Measurements from ENCODE around the gene RASGRF1.

Gene RASGRF1

DNA sequence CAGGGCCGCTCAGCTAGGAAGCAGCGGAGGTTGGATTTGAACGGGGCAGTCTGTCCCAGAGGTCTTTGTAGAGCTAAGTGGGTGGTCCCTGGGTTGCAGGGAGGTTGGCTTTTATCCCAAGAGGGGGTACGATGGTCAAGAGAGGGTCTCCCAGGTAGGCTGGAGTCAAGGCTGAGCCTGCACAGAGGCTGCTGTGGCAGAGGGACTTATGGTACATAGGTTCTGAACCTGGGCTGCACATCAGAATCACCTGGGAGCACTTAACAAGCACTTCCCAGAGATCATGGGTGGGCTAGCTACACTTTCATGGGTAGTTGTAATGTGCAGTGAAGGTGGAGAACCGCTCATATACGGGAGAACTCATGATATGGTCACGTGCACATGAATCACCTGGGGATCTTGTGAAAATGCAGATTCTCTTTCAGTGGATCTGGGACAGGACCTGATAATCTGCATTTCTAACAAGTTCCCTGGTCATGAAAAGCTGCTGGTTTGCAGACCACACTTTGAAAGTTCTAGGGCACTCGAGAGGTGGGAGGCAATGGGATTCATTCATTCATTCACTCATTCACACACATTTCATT, 2.9 kb upstream of the RASGRF1 start:
- no peak for DNase-seq

DNA sequence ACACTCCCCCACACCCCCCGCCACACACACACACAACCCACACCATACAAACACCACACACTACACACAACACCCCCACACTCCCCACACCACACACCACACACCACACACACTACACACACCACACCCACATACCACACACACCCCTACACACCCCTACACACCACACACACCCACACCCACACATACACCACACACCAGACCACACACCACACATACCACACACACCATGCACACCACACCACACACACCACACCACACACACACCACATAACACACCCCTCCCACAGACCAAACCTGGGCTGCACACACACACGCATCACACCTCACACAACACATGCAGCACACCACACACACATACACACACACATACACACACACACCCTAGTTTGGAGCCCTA, 1.8 kb upstream of the RASGRF1 start:
- DNase-seq = peak in 1 of 5 experiments; percentile 22

DNA sequence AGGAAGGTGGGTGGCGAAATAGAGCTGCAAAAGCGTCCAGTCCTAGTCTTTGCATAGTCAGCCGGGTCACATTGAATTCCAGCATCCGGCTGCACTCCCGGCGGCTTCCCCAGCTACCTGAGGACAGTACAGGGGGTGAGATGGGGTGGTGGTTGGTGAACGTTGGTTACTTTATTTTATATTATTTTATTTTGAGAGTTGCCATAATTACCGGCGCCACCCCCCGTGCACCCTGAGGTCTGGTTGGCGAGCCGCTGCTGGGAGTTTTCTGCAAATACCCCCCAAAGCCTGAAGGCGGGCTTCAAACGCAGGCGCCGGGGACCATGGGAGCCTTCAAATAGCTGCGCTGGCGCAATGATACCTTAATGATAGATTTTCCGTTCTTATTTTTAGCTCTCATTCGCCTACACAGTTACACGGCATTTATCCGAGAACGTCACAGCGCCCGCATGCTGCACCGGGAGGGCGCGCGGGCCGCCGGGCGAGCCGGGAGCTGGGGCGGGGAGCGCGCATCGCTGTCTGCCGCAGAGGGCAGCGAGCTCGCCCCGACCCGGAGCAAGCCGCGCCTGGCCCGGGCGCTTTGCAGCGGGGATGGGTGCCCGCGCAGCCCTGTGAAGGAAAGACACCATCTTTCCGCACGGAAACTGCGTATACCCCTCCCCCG, 756 bp upstream of the RASGRF1 start:
- DNase-seq = peak in 1 of 5 experiments; percentile 39

DNA sequence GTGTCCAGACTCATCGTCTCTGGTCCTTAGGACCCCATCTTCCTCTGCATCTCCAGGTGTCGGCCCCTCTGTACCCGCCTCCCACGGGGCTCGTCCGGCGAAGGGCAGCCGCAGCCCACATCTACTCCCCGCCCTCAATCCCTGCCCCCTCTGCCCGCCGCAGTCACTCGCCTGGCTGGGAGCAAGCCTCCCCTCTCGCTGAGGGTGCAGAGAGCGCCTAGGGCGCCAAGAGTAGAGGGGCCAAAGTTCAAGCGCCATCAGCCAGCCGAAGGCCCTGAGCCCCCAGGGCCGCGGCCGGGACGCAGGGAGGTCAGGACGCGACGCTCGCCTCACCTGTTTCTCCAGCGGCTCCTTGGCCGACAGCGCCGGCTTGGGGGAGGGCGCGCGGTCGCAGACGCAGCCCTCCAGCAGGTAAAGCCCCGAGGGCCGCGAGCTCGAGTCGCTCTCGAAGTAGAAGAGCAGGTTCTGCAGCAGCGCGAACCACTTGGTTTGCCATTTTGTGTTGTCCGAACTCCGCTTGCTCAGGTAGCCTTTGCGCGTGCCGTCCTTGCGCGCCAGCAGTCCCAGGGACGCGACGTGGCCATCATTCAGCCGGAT, 592 bp downstream of the RASGRF1 start:
- peak in 1 of 5 experiments; percentile 9 for DNase-seq

- no peak for DNase-seq
Measured at GRCh38 chr15:79089331-79089889, 1.2 kb downstream of the RASGRF1 start.

GRCh38 chr15:79088426-79089205, 2.0 kb downstream of the RASGRF1 start:
- no peak for DNase-seq

- no peak for DNase-seq
Measured at GRCh38 chr15:79086814-79087213, 3.8 kb downstream of the RASGRF1 start.

GRCh38 chr15:79084308-79084968, 6.1 kb downstream of the RASGRF1 start:
- no peak for DNase-seq

DNA sequence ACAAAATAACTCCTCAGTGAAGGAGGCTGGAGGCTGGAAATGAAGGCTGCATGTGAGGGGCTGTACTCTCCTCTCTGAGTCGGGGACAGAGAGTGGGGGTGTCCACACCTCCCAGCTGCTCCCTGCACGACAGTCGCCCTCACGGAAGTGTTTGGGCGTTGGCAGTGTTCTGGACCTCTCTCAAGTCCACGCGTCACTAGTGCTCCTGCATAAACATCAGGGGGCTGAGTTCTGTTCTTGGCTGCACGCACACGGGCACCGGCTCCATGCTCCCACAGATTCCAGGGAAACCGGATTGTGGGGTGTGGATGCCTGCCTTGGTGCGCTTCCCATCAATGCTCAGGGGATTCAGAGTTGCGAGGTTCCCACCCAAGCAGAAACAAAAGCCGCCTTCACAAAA, 7.4 kb downstream of the RASGRF1 start:
- no peak for DNase-seq

- no peak for DNase-seq
Measured at GRCh38 chr15:79082363-79083070, 8.1 kb downstream of the RASGRF1 start.

DNA sequence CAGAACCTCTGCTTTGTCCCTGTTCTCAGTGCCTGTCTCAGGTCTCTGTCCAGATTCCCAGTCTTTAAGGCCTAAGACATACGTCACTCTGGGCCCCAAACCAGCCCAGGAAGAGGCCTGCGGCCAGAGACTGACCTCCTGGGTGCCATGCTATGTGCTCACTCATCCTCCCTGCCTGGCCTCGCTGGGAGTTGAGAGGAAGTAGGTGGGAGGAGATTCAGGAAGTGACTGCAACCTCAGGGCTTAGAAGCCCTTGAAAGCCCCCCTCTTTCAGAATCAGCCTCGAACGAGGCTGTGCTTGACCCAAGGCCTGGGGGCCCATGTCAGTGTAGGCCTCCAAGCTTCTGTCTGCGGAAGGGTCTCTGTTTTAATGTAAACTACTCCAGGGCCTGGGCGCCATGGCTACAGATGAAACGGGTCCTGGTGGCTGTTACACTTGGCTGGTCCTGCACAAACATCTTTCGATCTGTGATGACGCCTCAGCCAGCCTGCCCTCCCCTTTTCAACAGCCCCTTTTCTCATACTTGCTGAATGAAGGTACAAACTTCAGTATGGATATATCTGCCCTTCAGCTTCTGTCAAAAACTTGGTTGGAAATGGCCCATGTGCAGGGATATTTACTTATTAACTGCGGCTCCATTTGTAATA, 11.7 kb downstream of the RASGRF1 start:
- DNase-seq = no peak

DNA sequence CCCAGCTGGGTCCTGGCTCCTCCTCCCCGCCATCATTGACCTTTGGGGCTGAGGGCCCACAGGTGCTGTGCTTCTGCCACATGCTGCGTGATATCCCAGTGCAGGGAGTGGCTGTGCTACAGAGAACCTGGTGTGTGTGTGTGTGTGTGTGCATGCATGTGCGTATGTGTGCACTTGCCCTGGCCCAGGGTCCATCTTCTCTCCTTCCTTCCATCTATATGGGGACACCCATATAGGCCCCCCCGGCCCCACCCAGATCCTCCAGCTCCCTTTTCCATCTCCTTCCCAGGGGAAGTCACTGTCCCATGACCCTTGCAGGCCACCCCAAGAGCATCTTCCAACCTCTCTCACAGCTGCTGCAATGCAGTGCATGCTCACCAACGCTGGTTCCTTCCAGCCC, 12.6 kb downstream of the RASGRF1 start:
- DNase-seq = no peak

DNA sequence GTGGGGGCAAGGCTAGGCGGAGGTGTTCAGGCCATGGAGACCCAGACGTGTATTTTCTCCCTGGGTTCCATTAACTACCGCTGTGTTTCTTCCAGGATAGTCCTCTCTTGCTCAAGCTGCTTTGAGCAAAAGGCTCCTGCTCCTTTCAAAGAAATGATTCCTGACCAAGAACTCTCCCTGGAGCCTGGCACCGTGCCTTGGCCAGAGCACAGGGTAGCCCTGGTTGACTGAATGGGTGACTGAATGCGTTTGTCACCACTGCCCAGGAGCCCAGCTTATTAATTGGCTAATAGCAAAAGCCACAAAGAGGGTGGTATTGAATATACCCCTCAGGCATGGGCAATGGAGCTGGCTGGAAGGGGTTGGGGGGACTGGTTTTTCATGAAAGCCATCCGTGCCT, 13.9 kb downstream of the RASGRF1 start:
- no peak for DNase-seq

DNA sequence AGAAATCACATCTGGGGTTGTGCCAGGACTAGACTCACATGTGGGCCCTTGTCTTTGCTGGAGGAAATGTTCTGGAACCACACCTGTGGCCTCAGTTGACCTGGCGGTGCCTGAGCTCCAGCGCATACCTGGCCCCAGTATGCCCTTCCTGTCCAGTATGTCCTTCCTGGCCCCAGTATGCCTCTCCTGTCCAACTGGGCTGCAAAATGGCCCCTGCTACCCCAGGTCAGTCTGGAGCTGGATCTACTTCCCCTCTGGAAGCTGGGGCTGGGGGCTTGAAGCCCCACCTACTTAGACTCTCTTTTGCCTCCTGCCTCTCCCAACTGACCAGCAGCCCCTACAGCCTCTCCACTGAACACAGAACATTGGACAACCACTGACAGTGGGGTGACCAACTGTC, 15.3 kb downstream of the RASGRF1 start:
- no peak for DNase-seq

DNA sequence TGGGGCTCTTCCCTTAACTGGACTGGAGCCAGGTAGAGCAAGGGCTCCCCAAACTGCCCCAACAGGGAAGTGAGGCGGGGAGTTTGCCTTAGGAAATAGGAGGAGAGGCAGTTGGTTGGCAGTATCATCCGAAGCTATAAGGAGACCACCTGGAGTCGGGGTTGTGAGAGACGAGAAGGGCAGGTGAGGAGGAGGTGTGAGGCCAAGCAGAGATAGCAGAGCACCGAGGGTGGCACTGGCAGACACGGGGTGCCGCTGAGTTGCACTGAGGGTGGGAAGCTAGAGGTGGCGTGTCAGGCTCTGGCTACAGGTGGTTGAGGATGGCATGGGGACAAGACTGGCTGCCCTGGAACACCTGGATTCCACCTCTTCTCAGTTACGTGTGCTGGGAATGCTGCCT, 17.2 kb downstream of the RASGRF1 start:
- DNase-seq = no peak

GRCh38 chr15:79071901-79072300, 18.7 kb downstream of the RASGRF1 start:
- DNase-seq = no peak

DNA sequence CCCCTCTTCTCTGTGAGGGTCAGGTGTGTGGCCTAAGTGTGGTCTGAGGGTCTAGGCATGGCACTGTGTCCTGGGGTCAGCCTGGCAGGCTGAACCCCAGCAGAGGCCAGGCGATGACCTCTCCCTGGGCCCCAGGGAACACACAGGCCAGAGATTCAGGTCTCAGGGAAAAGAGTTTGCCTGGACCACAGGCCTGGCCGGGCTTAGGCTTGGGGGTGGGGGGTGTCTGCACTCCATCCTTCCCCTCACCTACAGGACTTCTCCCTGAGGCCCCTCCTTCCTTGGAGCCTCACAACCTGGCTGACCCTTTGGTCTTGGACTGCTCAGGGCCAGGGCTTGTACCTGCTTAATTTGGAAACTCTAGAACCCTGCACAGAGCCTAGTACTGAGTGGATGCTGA, 21.8 kb downstream of the RASGRF1 start:
- no peak for DNase-seq

- DNase-seq = no peak
Measured at GRCh38 chr15:79067969-79068368, 22.6 kb downstream of the RASGRF1 start.

GRCh38 chr15:79067072-79067833, 23.3 kb downstream of the RASGRF1 start:
- no peak for DNase-seq

DNA sequence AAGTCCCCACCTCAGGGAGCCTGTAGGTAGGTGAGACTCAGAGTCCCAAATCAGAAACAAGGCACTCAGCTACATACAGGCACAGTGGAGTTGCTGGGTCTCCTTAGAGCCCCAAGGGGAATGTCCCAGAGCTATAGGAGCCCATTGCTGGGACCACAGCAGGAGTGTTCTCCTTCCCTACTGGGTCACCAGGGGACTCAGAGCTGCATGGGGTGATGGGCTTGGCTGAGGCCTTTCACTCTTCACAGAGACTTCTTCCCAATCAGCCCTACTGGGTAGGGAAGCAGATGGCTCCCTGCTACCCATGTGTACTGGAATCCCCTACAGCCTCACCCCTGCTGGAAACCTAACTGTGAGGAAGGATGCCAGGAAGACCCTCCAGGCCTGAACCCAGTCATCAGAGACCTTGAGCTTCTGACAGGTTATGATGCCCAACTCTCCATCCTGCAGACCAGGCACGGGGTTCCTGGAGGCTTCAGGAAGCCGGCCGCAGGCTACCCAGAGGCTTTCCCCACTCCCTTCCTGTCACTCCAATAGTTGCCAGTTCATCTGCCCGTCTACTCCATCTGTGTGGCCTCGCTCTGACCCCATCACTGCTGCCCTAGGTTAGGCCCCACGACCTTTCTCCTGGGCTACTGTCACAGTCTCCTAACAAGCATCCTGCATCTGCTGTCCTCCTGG, 24.0 kb downstream of the RASGRF1 start:
- DNase-seq = no peak

All from T-helper 2 cell (primary cell).